T-helper 22 cell (primary cell): ENCODE data around the gene CSDE1.
A peak's percentile ranks its signal among the peaks of the same experiment; 100 is the strongest.
"Not testable (repeated sequence)": the region's sequence is repeated elsewhere in the genome, so short reads cannot be mapped to it uniquely, and the experiment has no call there.

Experiments
- DNase-seq: peaks from one replicate; pipeline ENCODE4 v3.0.0-alpha.2; 2020; ENCODE audit warnings: low read depth

The CSDE1 gene

GRCh38 chr1:114757455-114758255 lies at the start of gene CSDE1:
Gene CSDE1 (minus strand): TSS chr1:114757984. CDS start chr1:114739890, 18,094 bp downstream.
- DNase-seq, result peak; percentile 94

- DNase-seq, result not testable (repeated sequence)
Observed at GRCh38 chr1:114804449-114804848, 46.7 kb upstream of the CSDE1 start.

- no peak for DNase-seq
Observed at GRCh38 chr1:114803001-114803400, 45.2 kb upstream of the CSDE1 start.

DNA sequence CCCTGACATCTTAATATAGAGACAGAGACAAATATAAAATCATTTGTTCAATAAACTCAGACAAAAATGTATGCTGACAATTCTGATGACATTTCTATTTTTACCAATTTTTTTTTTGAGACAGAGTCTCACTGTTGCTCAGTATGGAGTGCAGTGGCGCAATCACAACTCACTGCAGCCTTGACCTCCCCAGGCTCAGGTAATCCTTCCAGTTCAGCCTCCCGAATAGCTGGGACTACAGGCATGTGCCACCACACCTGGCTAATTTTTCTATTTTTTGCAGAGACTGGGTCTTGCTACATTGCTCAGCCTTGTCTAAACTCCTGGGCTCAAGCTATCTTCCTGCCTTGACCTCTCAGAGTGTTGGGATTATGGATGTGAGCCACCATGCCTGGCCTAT lies 36.3 kb upstream of the CSDE1 start:
- DNase-seq, result no peak

DNA sequence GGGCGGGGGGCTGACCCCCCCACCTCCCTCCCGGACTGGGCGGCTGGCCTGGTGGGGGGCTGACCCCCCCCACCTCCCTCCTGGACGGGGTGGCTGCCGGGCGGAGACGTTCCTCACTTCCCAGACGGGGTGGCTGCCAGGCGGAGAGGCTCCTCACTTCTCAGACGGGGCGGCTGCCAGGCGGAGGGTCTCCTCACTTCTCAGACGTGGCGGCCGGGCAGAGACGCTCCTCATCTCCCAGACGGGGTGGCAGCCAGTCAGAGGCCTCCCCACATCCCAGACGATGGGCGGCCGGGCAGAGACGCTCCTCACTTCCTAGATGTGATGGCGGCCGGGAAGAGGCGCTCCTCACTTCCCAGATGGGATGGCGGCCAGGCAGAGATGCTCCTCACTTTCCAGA lies 32.8 kb upstream of the CSDE1 start:
- not testable (repeated sequence) for DNase-seq

GRCh38 chr1:114786440-114786839 lies 28.7 kb upstream of the CSDE1 start:
- not testable (repeated sequence) for DNase-seq

GRCh38 chr1:114782476-114782875 lies 24.7 kb upstream of the CSDE1 start:
- no peak for DNase-seq

- DNase-seq, result peak; percentile 94
Observed at GRCh38 chr1:114780344-114781226, 22.8 kb upstream of the CSDE1 start, which contains the start of gene SIKE1. Gene SIKE1 (minus strand): TSS chr1:114780685. CDS start chr1:114780607, 78 bp downstream.

GRCh38 chr1:114779722-114780121 lies 21.9 kb upstream of the CSDE1 start:
- no peak for DNase-seq

GRCh38 chr1:114776726-114777125 lies 18.9 kb upstream of the CSDE1 start:
- not testable (repeated sequence) for DNase-seq

DNA sequence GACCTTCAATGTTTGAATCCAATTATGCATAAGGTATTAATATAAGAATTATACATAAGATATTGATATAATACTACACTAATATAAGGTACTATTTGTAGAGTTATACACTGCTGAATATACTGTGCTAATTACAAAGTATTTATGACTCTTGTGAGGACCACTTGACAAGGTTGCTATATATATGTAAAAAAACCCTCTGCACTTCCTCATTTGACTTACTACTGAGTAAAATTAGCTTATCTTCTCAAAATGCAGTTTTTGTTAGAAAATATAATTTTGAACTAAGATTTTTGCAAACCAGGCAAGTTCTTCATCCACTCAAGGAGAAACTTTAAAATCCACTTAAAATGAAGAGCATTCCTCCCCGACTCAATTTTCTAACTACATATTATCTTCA lies 14.2 kb upstream of the CSDE1 start:
- no peak for DNase-seq

DNA sequence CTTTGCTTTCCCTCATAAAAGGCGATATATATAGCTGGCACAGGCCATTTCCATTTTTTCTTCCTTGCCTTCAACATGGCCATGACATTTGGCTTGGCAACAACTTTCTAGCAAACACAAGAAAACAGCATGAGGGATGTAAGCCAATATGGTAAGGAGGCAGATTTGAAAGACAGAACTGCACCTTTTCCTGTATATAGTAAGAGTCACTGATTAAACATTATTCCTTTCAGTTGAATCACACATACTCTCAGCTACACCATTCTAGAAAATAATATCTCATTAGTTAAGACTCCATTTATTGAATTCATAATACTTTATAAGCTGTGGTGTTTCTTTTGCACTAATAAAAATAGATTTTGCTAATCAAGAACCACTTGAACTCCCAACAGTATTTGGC lies 13.2 kb upstream of the CSDE1 start:
- DNase-seq, result no peak

DNA sequence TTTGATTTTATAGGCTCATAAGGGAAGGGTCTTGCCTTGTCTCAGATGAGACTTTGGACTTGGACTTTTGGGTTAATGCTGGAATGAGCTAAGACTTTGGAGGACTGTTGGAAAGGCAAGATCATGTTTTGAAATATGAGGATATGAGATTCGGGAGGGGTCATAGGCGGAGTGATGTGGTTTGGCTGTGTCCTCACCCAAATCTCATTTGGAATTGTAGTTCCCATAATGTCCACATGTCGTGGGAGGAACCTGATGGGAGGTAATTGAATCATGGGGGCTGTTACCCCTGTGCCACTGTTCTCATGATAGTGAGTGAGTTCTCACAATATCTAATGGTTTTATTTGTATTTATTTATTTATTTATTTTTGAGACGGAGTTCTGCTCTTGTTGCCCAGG lies 6.9 kb upstream of the CSDE1 start:
- no peak for DNase-seq

DNA sequence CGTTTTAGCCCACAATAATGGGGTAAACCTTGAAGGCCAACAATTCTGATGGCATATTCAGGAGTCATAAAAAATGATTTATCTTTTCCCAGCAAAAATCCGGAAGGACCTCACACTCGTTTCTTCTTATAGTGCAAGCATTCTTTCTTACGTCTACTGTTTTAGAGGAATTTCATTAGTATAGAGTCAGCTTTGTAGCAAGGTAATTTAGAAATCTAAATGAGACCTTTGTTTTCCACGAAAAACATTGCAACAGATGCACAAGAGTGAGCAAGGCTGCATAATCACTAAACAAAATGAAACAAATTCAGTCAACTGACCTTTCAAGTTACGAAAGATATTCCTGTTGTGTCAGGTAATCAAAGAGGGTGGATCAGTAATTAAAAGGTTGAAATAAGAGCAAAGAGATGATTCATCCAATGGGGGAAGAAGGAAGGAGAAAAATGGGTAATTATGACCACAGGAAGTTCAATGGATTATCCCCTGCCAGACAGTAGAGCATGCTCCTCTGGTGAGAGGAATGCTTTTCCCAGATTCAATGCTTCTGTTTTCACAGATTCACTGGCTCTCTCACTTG lies 560 bp upstream of the CSDE1 start:
- no peak for DNase-seq

GRCh38 chr1:114756949-114757454 lies 782 bp downstream of the CSDE1 start:
- no peak for DNase-seq

- DNase-seq, result no peak
Observed at GRCh38 chr1:114756009-114756892, 1.5 kb downstream of the CSDE1 start.

GRCh38 chr1:114755006-114755931 lies 2.5 kb downstream of the CSDE1 start:
- DNase-seq, result no peak

GRCh38 chr1:114753702-114754101 lies 4.1 kb downstream of the CSDE1 start:
- DNase-seq, result not testable (repeated sequence)

GRCh38 chr1:114753143-114753542 lies 4.6 kb downstream of the CSDE1 start:
- DNase-seq, result no peak

DNA sequence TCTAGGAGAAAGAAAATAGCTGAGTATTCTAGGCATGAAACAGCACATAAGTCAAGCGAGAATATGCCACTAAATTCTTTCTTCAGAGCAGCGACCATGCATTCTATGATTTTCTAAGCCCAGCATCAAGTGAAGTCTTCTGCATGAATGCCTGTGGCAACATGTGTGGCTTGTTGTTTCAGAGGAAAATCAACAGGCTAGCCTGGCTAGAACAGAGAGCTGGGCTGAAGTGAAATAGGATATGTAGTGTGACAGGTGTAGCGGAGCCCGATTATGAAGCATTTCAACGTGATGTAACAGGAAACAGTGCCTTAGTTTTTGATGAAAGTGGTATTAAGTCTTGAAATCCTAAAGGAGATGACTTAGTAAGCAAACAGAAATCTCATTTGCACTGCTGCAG lies 7.0 kb downstream of the CSDE1 start:
- no peak for DNase-seq
